C4-2B (cell line): ENCODE data around the gene KIDINS220.

Experiments
- CTCF ChIP-seq: fragments of 450-650 bp; conservative IDR thresholded peaks from 2 replicates; pipeline ENCODE4 v1.5.1; 2017; ENCODE audit warnings: mild to moderate bottlenecking
- ZFX ChIP-seq: fragments of 450-650 bp; IDR thresholded peaks from 2 replicates; pipeline ENCODE4 v1.6.1; 2017

GRCh38 chr2:8722986-8723385 lies 114.4 kb downstream of the KIDINS220 start:
- TF ChIP-seq CTCF (no peak), ZFX (no peak)
